Endodermal cell (in vitro differentiated cells): ENCODE data around the gene CFAP57. TPM values are rescaled to one million over a fixed set of nuclear protein-coding genes. Genes with fewer than 3 reads are reported as not detected.

Experiments used
- DNase-seq: peaks from one replicate; pipeline ENCODE4 v3.0.0-alpha.2; 2017
- H3K27ac ChIP-seq: 2 replicates; pipeline ENCODE4 v1.5.1; 2013; ENCODE audit warnings: mild to moderate bottlenecking, low read depth, low read length, moderate library complexity
- H3K27me3 ChIP-seq: 2 replicates; pipeline ENCODE4 v1.6.1; 2013; ENCODE audit warnings: mild to moderate bottlenecking, low read length, moderate library complexity; ENCODE audit not compliant: insufficient read depth, control insufficient read depth, poor library complexity, severe bottlenecking
- H3K36me3 ChIP-seq: 2 replicates; pipeline ENCODE4 v1.7.0; 2013; ENCODE audit warnings: mild to moderate bottlenecking, low read length, moderate library complexity; ENCODE audit not compliant: control insufficient read depth, insufficient read depth
- H3K4me1 ChIP-seq: one replicate; pipeline ENCODE4 v1.7.0; 2013; ENCODE audit warnings: low read length; ENCODE audit not compliant: control insufficient read depth, insufficient read depth
- H3K4me3 ChIP-seq: 2 replicates; pipeline ENCODE4 v1.5.1; 2013; ENCODE audit warnings: mild to moderate bottlenecking, low read length, moderate library complexity
- H3K9ac ChIP-seq: 2 replicates; pipeline ENCODE4 v1.6.1; 2013; ENCODE audit warnings: mild to moderate bottlenecking, low read length, moderate library complexity; ENCODE audit not compliant: poor library complexity, severe bottlenecking; ENCODE audit errors: extremely low read depth
- H3K9me3 ChIP-seq: 2 replicates; pipeline ENCODE4 v1.6.1; 2013; ENCODE audit warnings: mild to moderate bottlenecking, low read length, moderate library complexity; ENCODE audit not compliant: control insufficient read depth
- H3K27ac Mint-ChIP-seq: 2 replicates; pipeline ENCODE4 v1.8.0; 2020; ENCODE audit warnings: mixed read lengths
- H3K27me3 Mint-ChIP-seq: 2 replicates; pipeline ENCODE4 v1.8.0; 2021; ENCODE audit warnings: mild to moderate bottlenecking, mixed read lengths; ENCODE audit not compliant: insufficient read depth
- H3K36me3 Mint-ChIP-seq: 2 replicates; pipeline ENCODE4 v1.8.0; 2020; ENCODE audit warnings: low read depth, mixed read lengths
- H3K4me1 Mint-ChIP-seq: 2 replicates; pipeline ENCODE4 v1.8.0; 2020; ENCODE audit warnings: mixed read lengths
- H3K4me3 Mint-ChIP-seq: 2 replicates; pipeline ENCODE4 v1.8.0; 2020; ENCODE audit warnings: mild to moderate bottlenecking, moderate library complexity, mixed read lengths
- H3K9me3 Mint-ChIP-seq: 2 replicates; pipeline ENCODE4 v1.8.0; 2020; ENCODE audit warnings: mild to moderate bottlenecking, mixed read lengths
- CTCF ChIP-seq: fragments of 200-600 bp; sonication (generic); conservative IDR thresholded peaks from 2 replicates; pipeline ENCODE4 v1.5.0; 2021; ENCODE audit warnings: antibody characterized with exemption, mild to moderate bottlenecking
- WGBS, 2 experiments: methylation state at CpG; one replicate each; pipeline versions ENCODE4 v1.1.5 to v1.1.7; 2013; ENCODE audit warnings: missing lambda C conversion rate in 2 of 2, mixed read lengths in 1 of 2; ENCODE audit not compliant: insufficient coverage in 1 of 2, insufficient read length in 1 of 2; 5-methylcytosine and 5-hydroxymethylcytosine counted together
- total RNA-seq, 2 donors: library from RNA; stranded (reverse); fragmentation: NEBNext Ultra II Directional in 1 of 2; extraction: Animal tissue kit (Norgen Biotek cat#: 25700) in 1 of 2; gene quantifications; 2 replicates in 1 of 2; 3 replicates in 1 of 2; pipeline ENCODE4 v1.2.1, GENCODE V29; 2021

CFAP57 gene
- total RNA-seq, 2 donors from 2014 or later, result 0.82 to 0.90 TPM

GRCh38 chr1:43184388-43184787 lies 12.3 kb downstream of the CFAP57 start:
- no peaks in the 10 kb centered on the region for H3K27me3 ChIP-seq
- H3K27me3 Mint-ChIP-seq, result peaks cover 3% of the 10 kb centered on the region
- no peaks in the 10 kb centered on the region for H3K9me3 ChIP-seq
- no peak for TF ChIP-seq CTCF
- H3K4me3 Mint-ChIP-seq, result no peak overlapping the region
- 100% methylated on average over 3 of the region's 3 CpGs; no CpG with 5 or more reads in 1 of the 2 experiments for whole genome bisulfite sequencing, 2 experiments
- DNase-seq, result no peak
- no peaks in the 10 kb centered on the region for H3K4me1 Mint-ChIP-seq
- H3K36me3 Mint-ChIP-seq, result no peaks in the 10 kb centered on the region
- no peak overlapping the region for H3K9ac ChIP-seq
- H3K36me3 ChIP-seq, result no peaks in the 10 kb centered on the region
- no peak overlapping the region for H3K4me3 ChIP-seq
- no peak overlapping the region for H3K27ac Mint-ChIP-seq
- H3K9me3 Mint-ChIP-seq, result no peaks in the 10 kb centered on the region
- H3K4me1 ChIP-seq, result no peaks in the 10 kb centered on the region
- no peak overlapping the region for H3K27ac ChIP-seq

GRCh38 chr1:43184995-43185394 lies 12.9 kb downstream of the CFAP57 start:
- Mint-ChIP-seq H3K9me3 (peaks cover 1% of the 10 kb centered on the region), H3K4me3 (no peak overlapping the region), H3K4me1 (no peaks in the 10 kb centered on the region), H3K27me3 (peaks cover 3% of the 10 kb centered on the region), H3K27ac (no peak overlapping the region), H3K36me3 (no peaks in the 10 kb centered on the region)
- no peak for TF ChIP-seq CTCF
- Histone ChIP-seq H3K27ac (no peak overlapping the region), H3K36me3 (no peaks in the 10 kb centered on the region), H3K4me3 (no peak overlapping the region), H3K9ac (no peak overlapping the region), H3K4me1 (no peaks in the 10 kb centered on the region), H3K27me3 (no peaks in the 10 kb centered on the region), H3K9me3 (no peaks in the 10 kb centered on the region)
- no peak for DNase-seq
- 89 to 92% methylated on average over 2 to 3 of the region's 3 CpGs for WGBS, 2 experiments

- Histone ChIP-seq H3K9me3 (no peaks in the 10 kb centered on the region), H3K9ac (no peak overlapping the region), H3K27ac (no peak overlapping the region), H3K27me3 (no peaks in the 10 kb centered on the region), H3K36me3 (no peaks in the 10 kb centered on the region), H3K4me3 (no peak overlapping the region), H3K4me1 (no peaks in the 10 kb centered on the region)
- Mint-ChIP-seq H3K4me3 (no peak overlapping the region), H3K4me1 (no peaks in the 10 kb centered on the region), H3K27me3 (peaks cover 1% of the 10 kb centered on the region), H3K9me3 (peaks cover 7% of the 10 kb centered on the region), H3K36me3 (no peaks in the 10 kb centered on the region), H3K27ac (no peak overlapping the region)
- no peak for DNase-seq
- TF ChIP-seq CTCF, result no peak
- 92% methylated on average over 1 of the region's 1 CpG; no CpG with 5 or more reads in 1 of the 2 experiments for WGBS, 2 experiments
These were observed 16.0 kb downstream of the CFAP57 start for GRCh38 chr1:43188106-43188505.
